GM11168 (cell line): ENCODE data around the gene CRACDL.
"Not testable (repeated sequence)": the region's sequence is repeated elsewhere in the genome, so short reads cannot be mapped to it uniquely, and the experiment has no call there.

Experiments used
- in situ Hi-C: fragments of 300-500 bp; cut with MboI; formaldehyde crosslinking; loops from one replicate; pipeline ENCODE4 v1.12.0; 2022; ENCODE audit warnings: low sequenced_read_pairs; ENCODE audit not compliant: unreplicated experiment

CRACDL gene

GRCh38 chr2:98764499-98764898 lies 171.5 kb downstream of the CRACDL start:
- in situ Hi-C loops = no loop called here

- in situ Hi-C loops = no loop called here
Observed at GRCh38 chr2:98763209-98763951, 172.6 kb downstream of the CRACDL start.

DNA sequence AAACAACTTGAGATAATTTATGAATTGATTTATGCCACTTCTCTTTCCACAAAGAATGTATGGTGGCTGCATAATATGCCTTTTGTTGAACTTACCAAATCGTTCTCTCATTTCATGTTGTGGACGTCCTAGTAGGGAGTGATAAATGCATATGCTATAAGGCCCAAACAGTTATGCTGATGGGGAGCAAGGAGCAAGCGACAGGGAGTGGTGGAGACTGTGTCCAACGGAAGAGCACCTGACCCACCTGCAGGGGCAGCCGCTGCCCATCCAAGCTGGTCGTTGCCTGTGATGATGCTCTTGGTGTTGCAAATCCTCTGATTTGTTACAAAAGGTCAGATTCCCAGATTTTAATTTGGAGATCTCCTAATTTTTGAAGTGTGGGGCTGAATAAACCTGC lies 174.1 kb downstream of the CRACDL start:
- in situ Hi-C loops = no loop called here

GRCh38 chr2:98761267-98761781 lies 174.7 kb downstream of the CRACDL start:
- in situ Hi-C loops = no loop called here

DNA sequence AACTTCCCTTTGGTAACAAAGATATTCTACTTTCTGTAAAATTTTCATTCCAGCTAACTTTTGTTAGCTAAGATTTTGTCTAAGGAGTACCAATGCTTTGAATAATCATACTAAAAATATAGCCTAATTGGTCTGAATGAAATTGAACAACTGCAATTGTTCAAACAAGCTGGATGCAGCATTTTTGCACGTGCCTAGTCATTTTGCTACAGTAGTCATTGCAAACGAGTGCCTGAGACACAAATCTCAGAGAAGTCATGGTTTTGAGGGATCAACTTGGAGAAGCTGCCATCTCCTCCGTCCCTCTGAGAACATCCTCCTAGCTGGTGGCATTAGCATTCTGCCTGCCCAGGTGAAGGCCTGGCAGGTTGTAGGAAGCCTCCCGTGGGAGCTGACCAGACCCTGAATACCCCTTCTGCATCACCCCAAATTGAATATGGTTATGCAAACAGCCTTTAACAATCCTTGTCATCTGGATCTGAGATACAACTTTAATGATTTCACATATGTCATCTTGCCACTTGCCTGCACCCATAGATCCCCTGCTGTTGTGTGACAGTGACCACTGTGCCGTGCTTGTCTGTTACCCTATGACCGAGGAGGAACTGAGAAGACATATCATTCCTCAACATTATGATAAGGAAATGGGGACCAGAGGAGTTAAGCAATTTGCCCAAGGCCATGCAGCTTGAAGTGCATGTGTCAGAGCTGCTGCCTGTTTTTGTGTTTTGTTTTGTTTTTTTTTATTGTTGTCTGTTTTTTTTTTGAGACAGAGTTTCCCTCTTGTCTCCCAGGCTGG lies 176.0 kb downstream of the CRACDL start:
- in situ Hi-C loops = no loop called here

DNA sequence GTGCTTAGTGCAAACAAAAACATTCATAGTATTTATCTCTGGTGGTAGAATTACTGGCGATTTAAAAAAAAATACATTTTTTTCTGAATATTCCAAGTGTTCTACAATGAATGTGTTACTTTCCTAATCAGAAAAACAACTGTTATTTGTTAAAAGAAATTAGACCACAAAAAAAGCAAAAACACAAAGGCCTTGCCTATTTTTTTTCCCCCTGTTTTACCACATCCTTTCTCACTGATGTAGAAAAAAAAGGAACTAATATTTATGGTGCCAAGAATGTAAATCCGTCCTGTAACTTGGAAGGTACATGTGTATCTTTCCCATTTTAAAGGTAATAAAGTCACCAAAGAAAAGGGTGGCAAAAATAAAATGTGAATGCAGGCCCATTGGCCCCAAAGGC lies 176.7 kb downstream of the CRACDL start:
- in situ Hi-C loops = no loop called here

GRCh38 chr2:98757904-98758421 lies 178.1 kb downstream of the CRACDL start:
- in situ Hi-C loops = no loop called here

DNA sequence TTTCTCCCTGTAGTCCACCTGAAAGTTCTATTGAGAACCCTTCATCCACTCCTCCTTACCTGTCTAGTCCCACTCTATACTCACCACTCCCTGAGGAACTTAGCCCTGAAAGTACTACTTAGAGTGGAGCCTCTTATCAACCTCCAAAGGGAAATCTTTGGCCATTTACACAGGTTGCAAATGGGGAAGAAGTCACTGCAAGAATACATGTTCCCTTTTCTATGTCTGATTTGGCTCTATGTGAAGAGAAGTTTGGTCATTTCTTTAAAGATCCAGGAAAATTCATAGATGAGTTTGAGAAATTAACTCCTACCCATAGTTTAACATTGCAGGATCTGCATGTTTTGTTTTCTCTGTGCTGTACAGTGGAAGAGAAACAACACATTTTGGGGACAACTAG lies 182.2 kb downstream of the CRACDL start:
- in situ Hi-C loops = no loop called here

- in situ Hi-C loops = not testable (repeated sequence)
Observed at GRCh38 chr2:98752711-98753110, 183.3 kb downstream of the CRACDL start.

DNA sequence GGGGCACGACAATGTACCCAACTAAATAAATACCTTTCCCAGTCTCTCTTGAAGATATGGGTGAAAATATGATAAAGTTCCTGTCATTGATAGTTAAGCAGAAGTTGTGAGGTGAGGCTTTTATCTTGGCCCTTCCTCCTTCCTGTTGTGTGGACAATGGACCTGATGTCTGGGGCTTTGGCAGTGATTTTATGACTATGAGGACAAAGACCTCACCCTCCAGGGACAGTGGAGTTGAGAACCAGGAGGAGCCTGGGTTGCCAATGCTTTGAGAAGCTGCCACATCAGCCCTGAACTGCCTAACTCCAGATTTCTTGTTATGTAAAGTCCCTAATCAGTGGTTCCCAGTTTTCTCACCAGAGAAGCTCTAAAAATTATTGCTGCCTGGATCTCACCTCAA lies 184.3 kb downstream of the CRACDL start:
- in situ Hi-C loops = no loop called here

- in situ Hi-C loops = no loop called here
Observed at GRCh38 chr2:98750593-98751282, 185.3 kb downstream of the CRACDL start.

GRCh38 chr2:98749066-98749450 lies 187.0 kb downstream of the CRACDL start:
- in situ Hi-C loops = no loop called here

- in situ Hi-C loops = no loop called here
Observed at GRCh38 chr2:98748292-98749065, 187.5 kb downstream of the CRACDL start.

DNA sequence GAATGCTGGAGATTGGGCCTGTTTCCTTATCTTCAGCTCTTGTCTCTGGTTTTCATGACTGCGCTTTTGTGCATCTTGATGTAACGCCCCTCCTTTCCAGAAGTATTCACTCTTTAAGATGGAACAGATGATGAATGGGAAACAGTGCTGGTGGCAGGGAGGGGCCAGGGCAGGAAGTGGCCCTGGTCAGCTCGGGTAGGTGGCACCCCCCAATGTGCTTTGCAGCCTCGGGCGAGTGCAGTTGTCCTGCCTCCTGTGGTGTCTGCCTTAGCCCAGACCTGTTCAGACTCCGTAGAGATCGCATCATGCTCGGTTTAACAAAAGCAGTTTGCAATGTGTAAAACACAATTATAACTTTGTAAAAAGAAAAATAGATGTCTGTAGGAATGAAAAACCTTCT lies 188.1 kb downstream of the CRACDL start:
- in situ Hi-C loops = no loop called here

- in situ Hi-C loops = no loop called here
Observed at GRCh38 chr2:98746426-98746825, 189.6 kb downstream of the CRACDL start.

GRCh38 chr2:98744595-98744994 lies 191.4 kb downstream of the CRACDL start:
- in situ Hi-C loops = no loop called here
